AG09309 (cell line): Measurements from ENCODE around the gene NUS1.
A peak's percentile ranks its signal among the peaks of the same experiment; 100 is the strongest.
"Not testable (repeated sequence)": the region's sequence is repeated elsewhere in the genome, so short reads cannot be mapped to it uniquely, and the experiment has no call there.

Experiments
- DNase-seq: peaks from one replicate; pipeline ENCODE4 v3.0.0-alpha.2; 2010; ENCODE audit warnings: low read depth
- H3K4me3 ChIP-seq: 2 replicates; pipeline ENCODE4 v1.5.1; 2011; ENCODE audit warnings: mild to moderate bottlenecking, low read depth, low read length, moderate library complexity; ENCODE audit not compliant: control insufficient read depth
- CTCF ChIP-seq: IDR thresholded peaks from 2 replicates; pipeline ENCODE4 v1.5.1; 2011; ENCODE audit warnings: mild to moderate bottlenecking, low read depth, low read length, inconsistent platforms; ENCODE audit not compliant: insufficient read depth, control insufficient read depth; ENCODE audit errors: missing control alignments

The NUS1 gene

GRCh38 chr6:117674991-117675657 lies at the start of gene NUS1:
Gene NUS1, plus strand, starts transcription at chr6:117675469. Its CDS starts 202 bp downstream, at chr6:117675671.
- TF ChIP-seq CTCF = peak; percentile 81
- DNase-seq = peak; percentile 84
- peak within 1 kb of the TSS; percentile 88 for H3K4me3 ChIP-seq

DNA sequence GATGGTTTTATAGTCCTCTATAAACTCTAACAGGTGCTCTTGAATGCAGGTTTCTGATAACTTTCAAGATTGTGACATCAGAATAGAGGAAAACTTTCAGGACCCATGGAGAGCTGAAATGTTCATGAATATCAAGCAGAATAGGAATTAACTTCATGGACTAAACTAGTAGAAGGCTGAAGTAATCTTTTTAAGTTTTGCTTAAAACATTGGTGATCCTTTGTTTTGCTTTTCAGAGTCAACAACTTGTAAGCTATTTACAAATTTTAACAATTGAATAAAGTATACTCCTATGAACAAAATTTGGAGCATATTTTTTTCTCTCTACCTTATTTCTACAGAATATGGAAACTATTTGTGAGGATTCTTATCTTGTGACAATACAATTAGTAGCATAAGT lies 47.7 kb upstream of the NUS1 start:
- TF ChIP-seq CTCF = no peak
- no peak for DNase-seq
- H3K4me3 ChIP-seq = no peak overlapping the region

DNA sequence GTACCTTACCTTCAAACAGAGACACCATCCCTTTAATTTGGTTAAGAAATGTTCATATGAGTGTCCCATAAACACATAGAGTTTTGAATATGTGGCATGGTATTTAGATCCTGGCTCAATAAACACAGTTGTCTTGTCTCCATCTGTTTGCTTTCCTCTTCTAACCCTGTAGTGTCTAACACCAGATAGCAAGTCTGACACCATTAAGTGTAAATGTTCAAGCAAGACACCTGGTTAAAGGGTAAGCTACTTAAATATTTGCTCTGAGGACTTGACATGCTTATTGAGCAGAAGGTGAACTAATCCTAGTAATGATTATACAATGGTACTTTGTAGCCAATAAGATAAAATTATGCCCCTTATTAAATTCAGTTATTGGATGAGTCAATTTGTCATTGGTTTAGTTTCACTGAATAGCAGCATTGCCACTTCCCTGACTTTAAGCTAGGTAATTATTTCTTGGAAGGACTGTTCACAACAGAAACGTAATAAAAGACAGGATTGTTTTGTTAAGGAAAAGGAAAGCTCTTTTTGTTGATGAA lies 46.1 kb upstream of the NUS1 start:
- no peak for TF ChIP-seq CTCF
- no peak overlapping the region for H3K4me3 ChIP-seq
- DNase-seq = no peak

DNA sequence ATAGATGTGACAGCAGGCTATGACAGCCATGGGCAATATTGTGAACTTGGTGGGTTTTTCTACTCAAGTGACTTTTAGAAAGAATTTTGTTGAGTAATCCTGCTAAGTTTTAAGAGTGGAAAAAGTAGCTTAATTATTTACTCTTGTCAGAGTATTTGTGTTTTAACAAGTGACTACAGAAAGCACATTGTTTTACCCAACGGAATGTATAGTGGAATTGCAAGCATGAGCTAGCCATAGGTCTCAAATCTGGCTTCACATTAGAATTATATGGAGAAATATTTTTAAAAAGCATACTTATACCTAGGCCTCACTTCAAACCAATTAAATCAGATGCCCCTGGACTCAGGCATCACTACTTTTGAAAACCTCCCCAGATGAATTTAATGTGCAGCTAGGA lies 37.5 kb upstream of the NUS1 start:
- no peak for TF ChIP-seq CTCF
- no peak overlapping the region for H3K4me3 ChIP-seq
- no peak for DNase-seq

DNA sequence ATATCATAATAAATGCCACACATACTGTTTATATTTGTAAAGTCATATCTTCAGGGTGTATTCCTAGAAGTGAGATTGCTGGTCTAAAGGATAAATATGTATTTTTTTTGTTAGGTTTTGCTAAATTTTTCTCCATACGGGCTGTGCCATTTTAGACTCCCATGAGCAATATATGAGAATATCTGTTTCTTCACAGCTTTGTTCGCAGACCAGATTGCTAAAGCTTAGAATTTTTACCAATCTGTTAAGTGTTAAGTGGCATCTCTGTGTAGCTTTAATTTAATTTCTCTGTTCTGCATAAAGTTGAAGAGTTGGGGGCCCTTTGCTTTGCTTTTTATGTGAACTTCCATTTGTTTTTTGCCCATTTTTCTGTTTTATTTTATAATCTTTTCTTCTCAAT lies 32.3 kb upstream of the NUS1 start:
- DNase-seq = no peak
- no peak overlapping the region for H3K4me3 ChIP-seq
- no peak for TF ChIP-seq CTCF

GRCh38 chr6:117651984-117652383 lies 23.3 kb upstream of the NUS1 start:
- DNase-seq, H3K4me3 ChIP-seq: not testable (repeated sequence)

GRCh38 chr6:117653949-117654348 lies 21.3 kb upstream of the NUS1 start:
- DNase-seq = no peak
- no peak for TF ChIP-seq CTCF
- H3K4me3 ChIP-seq = no peak overlapping the region
